Skeletal muscle tissue (tissue), 4 donors: ENCODE measurements around the gene PON2. TPM values are rescaled to one million over a fixed set of nuclear protein-coding genes. Genes with fewer than 3 reads are reported as not detected.
"Not testable (repeated sequence)": the region's sequence is repeated elsewhere in the genome, so short reads cannot be mapped to it uniquely, and the experiment has no call there.

ENCODE experiments used
- H3K27ac ChIP-seq: one replicate; pipeline ENCODE4 v1.7.0; 2013; ENCODE audit warnings: mild to moderate bottlenecking, low read depth, low read length, inconsistent platforms
- H3K27me3 ChIP-seq, 3 donors: one replicate each; pipeline ENCODE4 v1.7.0; 2013; ENCODE audit warnings: low read length in 3 of 3; ENCODE audit not compliant: control insufficient read depth in 3 of 3, insufficient read depth in 3 of 3
- H3K36me3 ChIP-seq, 3 donors: one replicate each; pipeline ENCODE4 v1.7.0; 2013; ENCODE audit warnings: low read length in 3 of 3; ENCODE audit not compliant: control insufficient read depth in 3 of 3, insufficient read depth in 3 of 3
- H3K4me1 ChIP-seq, 3 donors: one replicate each; pipeline ENCODE4 v1.7.0; 2013; ENCODE audit warnings: low read length in 3 of 3, mild to moderate bottlenecking in 3 of 3; ENCODE audit not compliant: control insufficient read depth in 3 of 3, insufficient read depth in 3 of 3
- H3K4me3 ChIP-seq, 3 donors: one replicate each; pipeline ENCODE4 v1.7.0; 2013; ENCODE audit warnings: low read length in 3 of 3
- H3K9ac ChIP-seq, 3 donors: one replicate each; pipeline ENCODE4 v1.7.0; 2013; ENCODE audit warnings: low read length in 3 of 3, mild to moderate bottlenecking in 3 of 3, moderate library complexity in 2 of 3, low read depth in 1 of 3
- H3K9me3 ChIP-seq, 3 donors: one replicate each; pipeline ENCODE4 v1.7.0; 2013; ENCODE audit warnings: low read length in 3 of 3; ENCODE audit not compliant: control insufficient read depth in 3 of 3
- total RNA-seq: library from RNA; depleted of rRNA; stranded (reverse); fragments of >200 nt; gene quantifications from one replicate; pipeline ENCODE4 v1.2.3, GENCODE V29; 2014
- donor health status: Osteomylitis.

Gene PON2
- total RNA-seq, 1 donor from 2014 or later, result 53.8 TPM

DNA sequence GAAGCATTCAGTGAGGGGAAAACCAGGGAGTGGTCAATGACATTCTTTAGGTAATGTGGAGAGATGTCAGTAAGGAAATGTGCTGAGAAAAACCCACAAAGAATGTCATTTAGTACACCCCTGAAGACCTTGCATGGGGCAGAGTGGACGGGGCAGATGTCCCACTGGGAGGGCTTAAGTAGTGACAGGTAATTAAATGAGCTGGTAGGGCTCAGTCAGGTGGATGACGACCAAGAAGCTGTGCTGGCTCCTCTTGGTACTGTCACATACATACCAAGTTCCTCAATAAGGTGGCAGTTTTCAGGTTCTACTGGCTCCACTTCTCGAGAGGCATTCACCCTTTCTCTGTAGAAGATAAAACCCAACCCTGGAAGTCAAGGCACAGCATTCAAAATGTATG lies 40.5 kb downstream of the PON2 start:
- Histone ChIP-seq H3K36me3 (no peaks in the 10 kb centered on the region), H3K4me1 (no peaks in the 10 kb centered on the region), H3K27me3 (peaks cover 0 to 6% (median 4%) of the 10 kb centered on the region in 3 donors), H3K27ac (no peak overlapping the region), H3K4me3 (no peak overlapping the region), H3K9me3 (no peaks in the 10 kb centered on the region), H3K9ac (no peak overlapping the region)

GRCh38 chr7:95391761-95392160 lies 43.1 kb downstream of the PON2 start:
- H3K9ac ChIP-seq, result no peak overlapping the region
- H3K4me1 ChIP-seq, result no peaks in the 10 kb centered on the region
- H3K27ac ChIP-seq, result no peak overlapping the region
- H3K27me3 ChIP-seq, result peaks cover 0 to 6% (median 3%) of the 10 kb centered on the region in 3 donors
- no peaks in the 10 kb centered on the region for H3K9me3 ChIP-seq
- H3K36me3 ChIP-seq, result no peaks in the 10 kb centered on the region
- H3K4me3 ChIP-seq, result no peak overlapping the region

DNA sequence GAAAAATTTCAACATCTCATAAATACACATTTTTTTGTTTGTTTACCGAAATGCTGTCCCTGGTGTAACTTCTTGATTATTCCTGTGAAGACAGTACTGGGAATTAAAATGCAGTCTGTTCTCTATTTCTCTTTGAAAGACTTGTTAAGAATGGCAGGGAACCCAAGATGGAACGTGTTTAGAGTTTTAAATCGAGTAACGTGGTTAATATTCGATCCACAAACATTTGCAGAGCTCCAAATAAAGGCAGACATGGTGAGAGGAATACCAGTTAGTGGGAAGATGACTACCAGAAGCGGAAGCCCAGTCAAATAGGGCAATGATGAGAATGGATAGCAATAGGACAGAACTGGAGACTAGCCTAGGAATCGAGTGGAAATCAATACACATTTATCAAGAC lies 45.3 kb downstream of the PON2 start:
- H3K9ac ChIP-seq, result no peak overlapping the region

GRCh38 chr7:95379457-95379856 lies 55.4 kb downstream of the PON2 start:
- H3K4me3 ChIP-seq, H3K27me3 ChIP-seq, H3K36me3 ChIP-seq, H3K4me1 ChIP-seq, H3K9me3 ChIP-seq, H3K9ac ChIP-seq, H3K27ac ChIP-seq: not testable (repeated sequence)

More for the DNA sequence above, 45.3 kb downstream of the PON2 start:
- Histone ChIP-seq H3K27me3 (peaks cover 0 to 3% (median 2%) of the 10 kb centered on the region in 3 donors), H3K4me1 (no peaks in the 10 kb centered on the region), H3K36me3 (no peaks in the 10 kb centered on the region), H3K27ac (no peak overlapping the region), H3K4me3 (no peak overlapping the region), H3K9me3 (no peaks in the 10 kb centered on the region)

GRCh38 chr7:95376632-95377400 lies 58.0 kb downstream of the PON2 start:
- Histone ChIP-seq H3K9ac (no peak overlapping the region), H3K4me1 (no peaks in the 10 kb centered on the region), H3K9me3 (no peaks in the 10 kb centered on the region), H3K27me3 (no peaks in the 10 kb centered on the region), H3K27ac (no peak overlapping the region), H3K4me3 (no peak overlapping the region), H3K36me3 (no peaks in the 10 kb centered on the region)

GRCh38 chr7:95375591-95376257 lies 59.1 kb downstream of the PON2 start:
- no peak overlapping the region for H3K9ac ChIP-seq
- no peaks in the 10 kb centered on the region for H3K9me3 ChIP-seq
- no peak overlapping the region for H3K4me3 ChIP-seq
- no peaks in the 10 kb centered on the region for H3K27me3 ChIP-seq
- H3K27ac ChIP-seq, result no peak overlapping the region
- no peaks in the 10 kb centered on the region for H3K4me1 ChIP-seq
- H3K36me3 ChIP-seq, result no peaks in the 10 kb centered on the region

DNA sequence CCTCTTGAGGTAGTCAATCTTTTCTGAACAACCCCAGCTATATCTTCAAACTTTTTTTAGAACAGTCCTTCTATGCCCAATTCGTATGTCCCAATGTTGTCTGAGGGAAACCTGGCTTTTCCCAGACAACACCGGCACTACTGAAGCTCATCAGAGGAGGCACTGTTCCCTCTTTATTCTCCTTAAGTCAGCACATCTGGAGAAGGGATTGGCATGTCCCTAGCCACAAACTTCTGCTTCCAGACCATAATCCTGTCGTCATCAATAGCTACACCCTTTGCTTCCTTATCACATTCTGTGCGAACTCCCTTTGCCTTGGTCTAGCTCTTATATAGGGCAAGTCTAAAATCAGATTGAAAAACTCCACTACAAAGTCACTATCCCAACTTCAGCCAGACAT lies 61.5 kb downstream of the PON2 start:
- Histone ChIP-seq H3K27ac (no peak overlapping the region), H3K9ac (no peak overlapping the region), H3K4me1 (no peaks in the 10 kb centered on the region), H3K4me3 (no peak overlapping the region), H3K36me3 (no peaks in the 10 kb centered on the region), H3K9me3 (no peaks in the 10 kb centered on the region), H3K27me3 (no peaks in the 10 kb centered on the region)

DNA sequence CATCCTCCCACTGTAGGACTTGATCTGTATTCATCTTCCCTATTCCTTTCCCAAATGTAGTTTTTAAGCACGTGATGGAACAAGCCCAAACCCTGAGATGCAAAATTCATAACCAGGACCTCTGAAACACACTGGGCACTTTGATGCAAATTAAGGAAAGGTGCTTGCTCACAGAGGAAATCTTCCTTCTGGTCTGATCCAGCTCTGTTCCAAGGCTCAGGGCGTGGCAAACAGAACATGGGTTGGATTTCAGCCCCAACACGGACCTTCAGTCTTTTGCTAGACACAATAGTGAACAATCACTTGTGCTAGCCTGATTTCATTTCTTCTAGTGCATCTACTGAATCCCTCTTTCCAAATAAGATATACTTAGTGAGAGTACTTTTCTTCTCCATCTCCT lies 66.6 kb downstream of the PON2 start:
- Histone ChIP-seq H3K36me3 (no peaks in the 10 kb centered on the region), H3K27ac (no peak overlapping the region), H3K9me3 (no peaks in the 10 kb centered on the region), H3K27me3 (no peaks in the 10 kb centered on the region), H3K4me1 (no peaks in the 10 kb centered on the region), H3K4me3 (no peak overlapping the region), H3K9ac (no peak overlapping the region)

DNA sequence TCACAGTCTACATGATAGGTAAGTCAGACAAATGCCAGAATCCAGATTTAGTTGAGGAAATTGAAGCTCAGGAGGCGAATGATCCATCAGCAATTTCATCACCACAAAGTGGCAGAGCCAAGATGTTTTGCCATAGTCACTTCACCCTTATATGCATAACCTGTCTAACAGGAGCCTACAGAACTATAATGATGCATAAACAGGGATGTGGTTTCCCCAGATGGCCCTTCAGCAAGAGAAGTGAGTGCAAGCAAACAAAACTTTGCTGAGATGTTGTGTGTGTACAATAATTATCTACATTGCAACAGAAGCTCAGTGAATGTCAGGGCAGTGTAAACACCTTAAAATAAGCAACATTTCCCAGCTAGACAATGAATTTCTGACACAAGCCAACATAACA lies 67.2 kb downstream of the PON2 start:
- Histone ChIP-seq H3K36me3 (no peaks in the 10 kb centered on the region), H3K27ac (no peak overlapping the region), H3K4me1 (no peaks in the 10 kb centered on the region), H3K4me3 (no peak overlapping the region), H3K27me3 (no peaks in the 10 kb centered on the region), H3K9ac (no peak overlapping the region), H3K9me3 (no peaks in the 10 kb centered on the region)

GRCh38 chr7:95365151-95365550 lies 69.7 kb downstream of the PON2 start:
- Histone ChIP-seq H3K4me1 (no peaks in the 10 kb centered on the region), H3K27ac (no peak overlapping the region), H3K36me3 (no peaks in the 10 kb centered on the region), H3K27me3 (no peaks in the 10 kb centered on the region), H3K9me3 (no peaks in the 10 kb centered on the region), H3K4me3 (no peak overlapping the region), H3K9ac (no peak overlapping the region)
